Prostate gland (tissue), 2 donors: Measurements from ENCODE around the gene SLC16A10. TPM values are rescaled to one million over a fixed set of nuclear protein-coding genes. Genes with fewer than 3 reads are reported as not detected.

Source experiments
- DNase-seq: peaks from one replicate; pipeline ENCODE4 v3.0.0-alpha.2; 2019; ENCODE audit warnings: low spot score
- H3K27ac ChIP-seq, 2 donors: fragments of 200-600 bp; sonication (generic); 2 replicates each; pipeline ENCODE4 v1.5.1; 2017 to 2019
- H3K27me3 ChIP-seq: fragments of 200-600 bp; sonication (generic); replicated peaks from 2 replicates; pipeline ENCODE4 v1.5.1; 2019; ENCODE audit not compliant: insufficient read depth
- H3K36me3 ChIP-seq, 2 donors: fragments of 200-600 bp; sonication (generic); 1 replicate in 1 of 2; 2 replicates in 1 of 2; pipeline versions ENCODE4 v1.5.1 to v1.8.1; 2017 to 2019
- H3K4me1 ChIP-seq: fragments of 200-600 bp; sonication (generic); replicated peaks from 2 replicates; pipeline ENCODE4 v1.5.1; 2019
- H3K4me3 ChIP-seq, 2 donors: fragments of 200-600 bp; sonication (generic); 2 replicates each; pipeline ENCODE4 v1.5.1; 2017 to 2019
- H3K9me3 ChIP-seq: fragments of 200-600 bp; sonication (generic); 2 replicates; pipeline ENCODE4 v1.5.1; 2017
- CTCF ChIP-seq, 4 experiments: fragments of 200-600 bp in 2 of 4; fragments of 450-650 bp in 2 of 4; sonication (generic) in 2 of 4; IDR thresholded peaks; 1 replicate in 3 of 4; 2 replicates in 1 of 4; pipeline ENCODE4 v1.5.1; 2016 to 2019; ENCODE audit warnings: antibody characterized with exemption in 4 of 4, mild to moderate bottlenecking in 2 of 4, moderate library complexity in 2 of 4
- POLR2A ChIP-seq: fragments of 450-650 bp; IDR thresholded peaks from one replicate; pipeline ENCODE4 v1.6.1; 2016; ENCODE audit warnings: antibody characterized with exemption, mild to moderate bottlenecking
- POLR2AphosphoS5 ChIP-seq: sonication (generic); formaldehyde crosslinking; IDR thresholded peaks from one replicate; pipeline ENCODE4 v1.6.1; 2017; ENCODE audit warnings: antibody characterized with exemption
- WGBS: methylation state at CpG from one replicate; pipeline ENCODE4 v1.1.5; 2018; 5-methylcytosine and 5-hydroxymethylcytosine counted together
- intact Hi-C: fragments of 100-400 bp; cut with DNase I; formaldehyde crosslinking; loops from one replicate; pipeline ENCODE4 v1.14.2; 2022
- total RNA-seq, 2 donors: library from RNA; depleted of rRNA; stranded (reverse); fragments of >200 nt; gene quantifications; one replicate each; pipeline ENCODE4 v1.1.0, GENCODE V29; 2016

The SLC16A10 gene
- total RNA-seq, 2 donors from 2014 or later, result 11.5 to 12.5 TPM

- H3K4me3 ChIP-seq, result no peak overlapping the region
- no peaks in the 10 kb centered on the region for H3K9me3 ChIP-seq
- no peaks in the 10 kb centered on the region for H3K4me1 ChIP-seq
- no peaks in the 10 kb centered on the region for H3K27me3 ChIP-seq
- intact Hi-C loops, result no loop called here
- TF ChIP-seq POLR2AphosphoS5 (no peak), POLR2A (no peak), CTCF (IDR thresholded peaks at IDR 0.05) (no peak)
- DNase-seq, result no peak
- WGBS, result 92% methylated on average over 2 of the region's 2 CpGs
- H3K36me3 ChIP-seq, result no peaks in the 10 kb centered on the region
- H3K27ac ChIP-seq, result no peak overlapping the region
Observed at GRCh38 chr6:111204881-111205280, 117.6 kb downstream of the SLC16A10 start.

DNA sequence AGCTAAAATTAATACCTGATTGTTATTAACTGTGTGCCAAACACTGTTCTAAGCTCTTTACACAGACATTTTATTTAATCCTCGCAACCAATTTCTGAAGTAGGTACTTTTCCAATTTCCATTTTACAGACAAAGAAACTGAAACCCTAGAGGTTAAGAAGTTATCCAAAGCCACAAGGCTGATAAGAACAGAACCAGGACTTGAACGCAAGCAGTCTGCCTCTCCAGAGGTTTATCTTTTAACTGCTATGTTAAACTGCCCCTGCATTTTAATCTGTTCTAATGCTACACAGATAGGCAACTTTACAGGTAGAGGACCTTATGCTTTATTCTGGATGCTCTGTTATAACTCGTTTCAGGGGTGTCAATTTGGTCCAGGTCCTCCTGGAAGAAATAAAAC, 118.2 kb downstream of the SLC16A10 start:
- intact Hi-C loops, result no loop called here
- H3K27ac ChIP-seq, result no peak overlapping the region
- WGBS, result 81% methylated on average over 3 of the region's 3 CpGs
- no peaks in the 10 kb centered on the region for H3K36me3 ChIP-seq
- no peaks in the 10 kb centered on the region for H3K27me3 ChIP-seq
- H3K4me3 ChIP-seq, result no peak overlapping the region
- no peak for TF ChIP-seq CTCF (IDR thresholded peaks at IDR 0.05)
- no peak for TF ChIP-seq POLR2A
- TF ChIP-seq POLR2AphosphoS5, result no peak
- H3K4me1 ChIP-seq, result no peaks in the 10 kb centered on the region
- no peak for DNase-seq
- H3K9me3 ChIP-seq, result no peaks in the 10 kb centered on the region

GRCh38 chr6:111207141-111207858, 120.0 kb downstream of the SLC16A10 start:
- Histone ChIP-seq H3K4me1 (no peaks in the 10 kb centered on the region), H3K9me3 (no peaks in the 10 kb centered on the region), H3K27me3 (no peaks in the 10 kb centered on the region), H3K27ac (no peak overlapping the region), H3K36me3 (no peaks in the 10 kb centered on the region), H3K4me3 (no peak overlapping the region)
- TF ChIP-seq POLR2A, result no peak
- TF ChIP-seq CTCF (IDR thresholded peaks at IDR 0.05), result no peak
- TF ChIP-seq POLR2AphosphoS5, result no peak
- DNase-seq, result no peak
- intact Hi-C loops, result no loop called here
- 81% methylated on average over 4 of the region's 4 CpGs for WGBS

GRCh38 chr6:111208933-111209332, 121.6 kb downstream of the SLC16A10 start:
- no peaks in the 10 kb centered on the region for H3K27me3 ChIP-seq
- intact Hi-C loops, result no loop called here

More at GRCh38 chr6:111208933-111209332, 121.6 kb downstream of the SLC16A10 start:
- Histone ChIP-seq H3K27ac (no peak overlapping the region), H3K4me3 (no peak overlapping the region), H3K9me3 (no peaks in the 10 kb centered on the region), H3K4me1 (no peaks in the 10 kb centered on the region), H3K36me3 (no peaks in the 10 kb centered on the region)
- 84% methylated on average over 2 of the region's 2 CpGs for WGBS
- no peak for TF ChIP-seq POLR2AphosphoS5
- no peak for TF ChIP-seq CTCF (IDR thresholded peaks at IDR 0.05)
- no peak for TF ChIP-seq POLR2A
- no peak for DNase-seq
